Measurements from ENCODE around the gene PTBP3.

PTBP3 gene

GRCh38 chr9:112327718-112328450, 5.5 kb downstream of the PTBP3 start:
- no peak for DNase-seq (ENCODE audit: insufficient read length, low spot score)
- no peak for FAIRE-seq
- TF ChIP-seq SPI1 (IDR thresholded peaks at IDR 0.05; ENCODE audit: low read depth, low read length), result no peak
- TF ChIP-seq POU2F2 (IDR thresholded peaks at IDR 0.05; ENCODE audit: low read depth, low read length), result no peak
- TF ChIP-seq TAF1 (IDR thresholded peaks at IDR 0.05; ENCODE audit: low read depth, low read length), result no peak
- TF ChIP-seq POLR2AphosphoS5 (IDR thresholded peaks at IDR 0.05; ENCODE audit: low read depth, low read length), result no peak
- TF ChIP-seq PAX5 (IDR thresholded peaks at IDR 0.05; ENCODE audit: insufficient read depth, low read length, severe bottlenecking), result no peak
- no peak for TF ChIP-seq POLR2A (IDR thresholded peaks at IDR 0.05; ENCODE audit: low read depth, low read length)

- FAIRE-seq, result peak; percentile 5
- DNase-seq (ENCODE audit: insufficient read length, low spot score), result no peak
- TF ChIP-seq POLR2A (IDR thresholded peaks at IDR 0.05; ENCODE audit: low read depth, low read length) (no peak), PAX5 (IDR thresholded peaks at IDR 0.05; ENCODE audit: insufficient read depth, low read length, severe bottlenecking) (no peak), TAF1 (IDR thresholded peaks at IDR 0.05; ENCODE audit: low read depth, low read length) (no peak), POU2F2 (IDR thresholded peaks at IDR 0.05; ENCODE audit: low read depth, low read length) (no peak), POLR2AphosphoS5 (IDR thresholded peaks at IDR 0.05; ENCODE audit: low read depth, low read length) (no peak), SPI1 (IDR thresholded peaks at IDR 0.05; ENCODE audit: low read depth, low read length) (no peak)
These were observed 7.2 kb downstream of the PTBP3 start for GRCh38 chr9:112326194-112326593.

- DNase-seq (ENCODE audit: insufficient read length, low spot score) (no peak), FAIRE-seq (no peak)
- TF ChIP-seq PAX5 (IDR thresholded peaks at IDR 0.05; ENCODE audit: insufficient read depth, low read length, severe bottlenecking), result no peak
- TF ChIP-seq SPI1 (IDR thresholded peaks at IDR 0.05; ENCODE audit: low read depth, low read length), result no peak
- TF ChIP-seq TAF1 (IDR thresholded peaks at IDR 0.05; ENCODE audit: low read depth, low read length), result no peak
- TF ChIP-seq POLR2A (IDR thresholded peaks at IDR 0.05; ENCODE audit: low read depth, low read length), result no peak
- no peak for TF ChIP-seq POU2F2 (IDR thresholded peaks at IDR 0.05; ENCODE audit: low read depth, low read length)
- no peak for TF ChIP-seq POLR2AphosphoS5 (IDR thresholded peaks at IDR 0.05; ENCODE audit: low read depth, low read length)
These were observed 7.8 kb downstream of the PTBP3 start for GRCh38 chr9:112325600-112325999.

- no peak for DNase-seq (ENCODE audit: insufficient read length, low spot score)
These were observed 8.3 kb downstream of the PTBP3 start for GRCh38 chr9:112325127-112325526.

GRCh38 chr9:112323378-112323854, 10.0 kb downstream of the PTBP3 start:
- DNase-seq (ENCODE audit: insufficient read length, low spot score), result no peak
- no peak for TF ChIP-seq POU2F2 (IDR thresholded peaks at IDR 0.05; ENCODE audit: low read depth, low read length)
- no peak for TF ChIP-seq SPI1 (IDR thresholded peaks at IDR 0.05; ENCODE audit: low read depth, low read length)
- no peak for TF ChIP-seq POLR2A (IDR thresholded peaks at IDR 0.05; ENCODE audit: low read depth, low read length)
- no peak for TF ChIP-seq PAX5 (IDR thresholded peaks at IDR 0.05; ENCODE audit: insufficient read depth, low read length, severe bottlenecking)
- no peak for TF ChIP-seq POLR2AphosphoS5 (IDR thresholded peaks at IDR 0.05; ENCODE audit: low read depth, low read length)
- no peak for TF ChIP-seq TAF1 (IDR thresholded peaks at IDR 0.05; ENCODE audit: low read depth, low read length)
- no peak for FAIRE-seq

More at GRCh38 chr9:112325127-112325526, 8.3 kb downstream of the PTBP3 start:
- FAIRE-seq, result no peak
- no peak for TF ChIP-seq POU2F2 (IDR thresholded peaks at IDR 0.05; ENCODE audit: low read depth, low read length)
- no peak for TF ChIP-seq POLR2AphosphoS5 (IDR thresholded peaks at IDR 0.05; ENCODE audit: low read depth, low read length)
- TF ChIP-seq TAF1 (IDR thresholded peaks at IDR 0.05; ENCODE audit: low read depth, low read length), result no peak
- TF ChIP-seq PAX5 (IDR thresholded peaks at IDR 0.05; ENCODE audit: insufficient read depth, low read length, severe bottlenecking), result no peak
- TF ChIP-seq SPI1 (IDR thresholded peaks at IDR 0.05; ENCODE audit: low read depth, low read length), result no peak
- no peak for TF ChIP-seq POLR2A (IDR thresholded peaks at IDR 0.05; ENCODE audit: low read depth, low read length)

GRCh38 chr9:112322701-112323377, 10.6 kb downstream of the PTBP3 start:
- FAIRE-seq, result no peak

GRCh38 chr9:112316258-112316943, 17.0 kb downstream of the PTBP3 start:
- TF ChIP-seq POLR2A (IDR thresholded peaks at IDR 0.05; ENCODE audit: low read depth, low read length) (no peak), POLR2AphosphoS5 (IDR thresholded peaks at IDR 0.05; ENCODE audit: low read depth, low read length) (no peak), POU2F2 (IDR thresholded peaks at IDR 0.05; ENCODE audit: low read depth, low read length) (no peak), SPI1 (IDR thresholded peaks at IDR 0.05; ENCODE audit: low read depth, low read length) (no peak), PAX5 (IDR thresholded peaks at IDR 0.05; ENCODE audit: insufficient read depth, low read length, severe bottlenecking) (no peak), TAF1 (IDR thresholded peaks at IDR 0.05; ENCODE audit: low read depth, low read length) (no peak)
- no peak for DNase-seq (ENCODE audit: insufficient read length, low spot score)
- FAIRE-seq, result no peak

More at GRCh38 chr9:112322701-112323377, 10.6 kb downstream of the PTBP3 start:
- TF ChIP-seq POU2F2 (IDR thresholded peaks at IDR 0.05; ENCODE audit: low read depth, low read length) (no peak), TAF1 (IDR thresholded peaks at IDR 0.05; ENCODE audit: low read depth, low read length) (no peak), PAX5 (IDR thresholded peaks at IDR 0.05; ENCODE audit: insufficient read depth, low read length, severe bottlenecking) (no peak), SPI1 (IDR thresholded peaks at IDR 0.05; ENCODE audit: low read depth, low read length) (no peak), POLR2A (IDR thresholded peaks at IDR 0.05; ENCODE audit: low read depth, low read length) (no peak), POLR2AphosphoS5 (IDR thresholded peaks at IDR 0.05; ENCODE audit: low read depth, low read length) (no peak)
- no peak for DNase-seq (ENCODE audit: insufficient read length, low spot score)

- FAIRE-seq, result no peak
- no peak for DNase-seq (ENCODE audit: insufficient read length, low spot score)
- TF ChIP-seq SPI1 (IDR thresholded peaks at IDR 0.05; ENCODE audit: low read depth, low read length), result no peak
These were observed 17.8 kb downstream of the PTBP3 start for GRCh38 chr9:112315331-112316257.

Data from GM12891 (cell line).